GM12878 (cell line): ENCODE data around the gene MYT1.

Experiments
- CEBPB ChIP-seq, 2 experiments: fragments of 150-350 bp in 1 of 2; IDR thresholded peaks; 2 replicates each; pipeline ENCODE4 v1.6.1; 2012 to 2014; ENCODE audit warnings: low read depth in 2 of 2, low read length in 2 of 2, borderline replicate concordance in 1 of 2, inconsistent platforms in 1 of 2
- CHD2 ChIP-seq: IDR thresholded peaks from 2 replicates; pipeline ENCODE4 v1.6.1; 2011; ENCODE audit warnings: low read depth, low read length, improper control_type of control experiment, borderline replicate concordance
- IRF4 ChIP-seq: IDR thresholded peaks from 2 replicates; pipeline ENCODE4 v1.6.1; 2011; ENCODE audit warnings: low read depth, low read length
- PML ChIP-seq: IDR thresholded peaks from 2 replicates; pipeline ENCODE4 v1.6.1; 2012; ENCODE audit warnings: low read length, inconsistent platforms
- POLR2A ChIP-seq: IDR thresholded peaks from 2 replicates; pipeline ENCODE4 v1.6.1; 2011; ENCODE audit warnings: low read depth, mild to moderate bottlenecking, low read length
- POLR2AphosphoS5 ChIP-seq: IDR thresholded peaks from 2 replicates; pipeline ENCODE4 v1.6.1; 2011; ENCODE audit warnings: mild to moderate bottlenecking, low read length, inconsistent platforms
- SREBF1 ChIP-seq: IDR thresholded peaks from 2 replicates; pipeline ENCODE4 v1.6.1; 2012; ENCODE audit warnings: mild to moderate bottlenecking, low read length
- STAT3 ChIP-seq: IDR thresholded peaks from 2 replicates; pipeline ENCODE4 v1.6.1; 2011; ENCODE audit warnings: low read depth, low read length, improper control_type of control experiment
- TF ChIP-seq, protein P1 (sequence below), 3 experiments: IDR thresholded peaks in 2 of 3; conservative IDR thresholded peaks in 1 of 3; 2 replicates each; pipeline ENCODE4 v1.5.1; 2011; ENCODE audit warnings: low read depth in 3 of 3, low read length in 3 of 3, mild to moderate bottlenecking in 3 of 3, control low read depth in 2 of 3, moderate library complexity in 2 of 3, inconsistent platforms in 1 of 3, mixed read lengths in 1 of 3; ENCODE audit not compliant: control insufficient read depth in 2 of 3, insufficient read depth in 1 of 3; ENCODE audit errors: extremely low read depth in 1 of 3
- TF ChIP-seq, protein P2 (sequence below): fragments of 450-650 bp; IDR thresholded peaks from 2 replicates; pipeline ENCODE4 v1.6.1; 2017; ENCODE audit warnings: mild to moderate bottlenecking, moderate library complexity

DNA sequence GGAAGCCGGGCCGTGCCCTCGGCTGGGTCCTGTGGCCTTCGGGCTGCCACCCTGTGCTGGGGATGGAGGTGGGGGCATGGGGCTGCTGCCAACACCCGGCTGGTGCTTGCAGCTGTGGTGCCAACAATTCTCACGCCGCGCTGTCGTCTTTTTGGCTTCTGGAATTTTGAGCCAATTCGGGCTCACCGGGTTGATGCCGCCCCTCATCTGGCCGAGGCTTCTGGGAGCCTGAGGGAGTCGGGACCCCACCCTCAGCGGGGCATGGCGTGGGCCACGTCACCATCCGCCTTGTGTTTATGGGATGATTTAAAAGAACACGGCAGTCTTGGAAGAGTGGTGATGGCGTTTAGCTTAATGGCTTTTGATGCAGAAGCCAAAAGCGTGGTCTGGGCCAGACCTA, 48.2 kb upstream of the MYT1 start:
- TF ChIP-seq POLR2A, result no peak
- TF ChIP-seq STAT3, result no peak
- TF ChIP-seq POLR2AphosphoS5, result no peak
- no peak for TF ChIP-seq SREBF1
- no peak for TF ChIP-seq CEBPB (IDR thresholded peaks at IDR 0.05; ENCODE audit: borderline replicate concordance in 1 of 2, low read depth in 2 of 2, low read length in 2 of 2)
- TF ChIP-seq, protein P1, sequence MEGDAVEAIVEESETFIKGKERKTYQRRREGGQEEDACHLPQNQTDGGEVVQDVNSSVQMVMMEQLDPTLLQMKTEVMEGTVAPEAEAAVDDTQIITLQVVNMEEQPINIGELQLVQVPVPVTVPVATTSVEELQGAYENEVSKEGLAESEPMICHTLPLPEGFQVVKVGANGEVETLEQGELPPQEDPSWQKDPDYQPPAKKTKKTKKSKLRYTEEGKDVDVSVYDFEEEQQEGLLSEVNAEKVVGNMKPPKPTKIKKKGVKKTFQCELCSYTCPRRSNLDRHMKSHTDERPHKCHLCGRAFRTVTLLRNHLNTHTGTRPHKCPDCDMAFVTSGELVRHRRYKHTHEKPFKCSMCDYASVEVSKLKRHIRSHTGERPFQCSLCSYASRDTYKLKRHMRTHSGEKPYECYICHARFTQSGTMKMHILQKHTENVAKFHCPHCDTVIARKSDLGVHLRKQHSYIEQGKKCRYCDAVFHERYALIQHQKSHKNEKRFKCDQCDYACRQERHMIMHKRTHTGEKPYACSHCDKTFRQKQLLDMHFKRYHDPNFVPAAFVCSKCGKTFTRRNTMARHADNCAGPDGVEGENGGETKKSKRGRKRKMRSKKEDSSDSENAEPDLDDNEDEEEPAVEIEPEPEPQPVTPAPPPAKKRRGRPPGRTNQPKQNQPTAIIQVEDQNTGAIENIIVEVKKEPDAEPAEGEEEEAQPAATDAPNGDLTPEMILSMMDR (IDR thresholded peaks at IDR 0.05 in 2 of 3, conservative IDR thresholded peaks at IDR 0.05 in 1 of 3; ENCODE audit: control insufficient read depth in 2 of 3, extremely low read depth in 1 of 3, insufficient read depth in 1 of 3, low read depth in 3 of 3, low read length in 3 of 3), result no peak
- no peak for TF ChIP-seq IRF4
- no peak for TF ChIP-seq CHD2
- TF ChIP-seq PML, result no peak
- TF ChIP-seq, protein P2, sequence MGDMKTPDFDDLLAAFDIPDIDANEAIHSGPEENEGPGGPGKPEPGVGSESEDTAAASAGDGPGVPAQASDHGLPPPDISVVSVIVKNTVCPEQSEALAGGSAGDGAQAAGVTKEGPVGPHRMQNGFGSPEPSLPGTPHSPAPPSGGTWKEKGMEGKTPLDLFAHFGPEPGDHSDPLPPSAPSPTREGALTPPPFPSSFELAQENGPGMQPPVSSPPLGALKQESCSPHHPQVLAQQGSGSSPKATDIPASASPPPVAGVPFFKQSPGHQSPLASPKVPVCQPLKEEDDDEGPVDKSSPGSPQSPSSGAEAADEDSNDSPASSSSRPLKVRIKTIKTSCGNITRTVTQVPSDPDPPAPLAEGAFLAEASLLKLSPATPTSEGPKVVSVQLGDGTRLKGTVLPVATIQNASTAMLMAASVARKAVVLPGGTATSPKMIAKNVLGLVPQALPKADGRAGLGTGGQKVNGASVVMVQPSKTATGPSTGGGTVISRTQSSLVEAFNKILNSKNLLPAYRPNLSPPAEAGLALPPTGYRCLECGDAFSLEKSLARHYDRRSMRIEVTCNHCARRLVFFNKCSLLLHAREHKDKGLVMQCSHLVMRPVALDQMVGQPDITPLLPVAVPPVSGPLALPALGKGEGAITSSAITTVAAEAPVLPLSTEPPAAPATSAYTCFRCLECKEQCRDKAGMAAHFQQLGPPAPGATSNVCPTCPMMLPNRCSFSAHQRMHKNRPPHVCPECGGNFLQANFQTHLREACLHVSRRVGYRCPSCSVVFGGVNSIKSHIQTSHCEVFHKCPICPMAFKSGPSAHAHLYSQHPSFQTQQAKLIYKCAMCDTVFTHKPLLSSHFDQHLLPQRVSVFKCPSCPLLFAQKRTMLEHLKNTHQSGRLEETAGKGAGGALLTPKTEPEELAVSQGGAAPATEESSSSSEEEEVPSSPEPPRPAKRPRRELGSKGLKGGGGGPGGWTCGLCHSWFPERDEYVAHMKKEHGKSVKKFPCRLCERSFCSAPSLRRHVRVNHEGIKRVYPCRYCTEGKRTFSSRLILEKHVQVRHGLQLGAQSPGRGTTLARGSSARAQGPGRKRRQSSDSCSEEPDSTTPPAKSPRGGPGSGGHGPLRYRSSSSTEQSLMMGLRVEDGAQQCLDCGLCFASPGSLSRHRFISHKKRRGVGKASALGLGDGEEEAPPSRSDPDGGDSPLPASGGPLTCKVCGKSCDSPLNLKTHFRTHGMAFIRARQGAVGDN, result no peak
